SKM-1 (cell line): ENCODE measurements around the gene CACNA1I.
"Not testable (repeated sequence)": the region's sequence is repeated elsewhere in the genome, so short reads cannot be mapped to it uniquely, and the experiment has no call there.

Experiments used
- DNase-seq: peaks from one replicate; lab custom pipeline; 2025; ENCODE audit not compliant: unreplicated experiment; lab: John Stamatoyannopoulos, UW

CACNA1I gene

DNA sequence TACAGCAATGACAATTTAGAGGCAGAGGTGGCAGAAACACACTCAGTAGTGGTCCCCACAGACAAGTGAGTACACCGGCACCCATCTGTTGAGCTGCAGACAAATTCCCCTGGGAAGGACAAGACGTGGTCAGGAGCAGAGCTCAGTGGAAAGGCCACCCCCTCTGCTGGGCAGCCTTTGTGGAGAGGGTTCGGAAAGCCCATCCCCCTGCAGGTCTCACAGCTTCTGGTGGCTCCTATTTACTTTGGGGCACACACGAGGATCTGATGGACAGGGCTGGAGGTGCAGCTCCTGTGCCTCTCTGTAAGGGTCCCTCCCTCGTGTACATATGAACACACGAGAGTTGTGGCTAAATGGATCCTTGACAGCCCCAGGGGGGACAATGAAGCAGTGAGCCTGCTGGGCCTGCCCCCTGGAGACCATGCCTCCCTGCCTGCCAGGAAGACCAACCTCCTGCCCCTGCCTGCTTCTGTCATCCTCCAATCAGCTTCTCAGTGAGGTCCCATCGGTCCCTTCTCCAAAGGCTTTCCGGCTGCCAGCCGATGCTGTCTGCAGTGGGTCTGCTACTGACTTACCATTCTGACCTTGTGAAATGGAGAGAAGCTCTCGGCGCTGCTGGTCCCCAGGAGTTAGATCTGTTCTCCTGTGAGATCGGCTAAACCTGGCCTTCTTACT lies 161.5 kb downstream of the CACNA1I start:
- DNase-seq: no peak

DNA sequence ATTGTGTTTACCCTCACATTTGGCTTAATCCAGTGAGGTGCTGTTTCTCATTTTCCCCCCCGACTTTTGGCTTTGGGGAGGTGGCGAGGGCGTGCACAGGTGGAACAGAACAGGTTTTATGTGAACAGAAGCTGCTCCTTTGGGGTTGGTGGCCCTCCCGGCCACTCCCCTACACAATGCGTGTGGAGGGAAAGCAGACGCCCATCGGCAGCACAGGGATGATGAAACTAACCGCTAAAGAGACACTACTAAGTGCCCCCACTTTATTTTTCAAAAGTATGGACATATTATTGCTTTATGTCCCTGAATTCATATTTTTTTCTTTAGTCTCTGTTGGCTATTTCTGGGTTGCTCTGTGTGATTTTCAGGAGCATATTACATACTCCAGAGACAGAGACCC lies 162.1 kb downstream of the CACNA1I start:
- DNase-seq: no peak

DNA sequence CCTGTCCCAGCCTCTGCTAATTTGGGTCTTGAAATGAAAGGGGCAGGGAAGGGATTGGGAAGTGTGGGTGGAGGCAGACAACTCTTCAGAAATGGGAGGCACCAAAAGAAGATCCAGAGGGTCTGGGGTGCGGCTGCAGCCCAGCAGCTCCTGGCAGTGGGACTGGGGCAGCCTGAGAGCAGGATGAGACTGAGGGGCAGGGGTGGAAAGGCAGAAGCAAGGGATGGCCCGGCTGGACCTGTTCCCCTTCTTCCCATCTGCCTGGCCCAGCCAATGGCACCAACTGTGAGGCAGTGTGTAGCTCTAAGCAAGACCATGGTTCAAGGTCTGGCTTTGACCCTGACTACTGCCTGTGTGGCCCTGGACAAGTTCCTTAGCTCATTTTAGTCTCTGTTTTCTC lies 162.6 kb downstream of the CACNA1I start:
- no peak for DNase-seq

DNA sequence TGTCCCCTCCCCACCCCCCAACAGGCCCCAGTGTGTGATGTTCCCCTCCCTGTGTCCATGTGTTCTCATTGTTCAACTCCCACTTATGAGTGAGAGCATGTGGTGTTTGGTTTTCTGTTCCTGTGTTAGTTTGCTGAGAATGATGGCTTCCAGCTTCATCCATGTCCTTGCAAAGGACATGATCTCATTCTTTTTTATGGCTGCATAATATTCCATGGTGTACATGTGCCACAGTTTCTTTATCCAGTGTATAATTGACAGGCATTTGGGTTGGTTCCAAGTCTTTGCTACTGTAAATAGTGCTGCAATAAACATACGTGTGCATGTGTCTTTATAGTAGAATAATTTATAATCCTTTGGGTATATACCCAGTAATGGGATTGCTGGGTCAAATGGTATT lies 163.5 kb downstream of the CACNA1I start:
- not testable (repeated sequence) for DNase-seq

DNA sequence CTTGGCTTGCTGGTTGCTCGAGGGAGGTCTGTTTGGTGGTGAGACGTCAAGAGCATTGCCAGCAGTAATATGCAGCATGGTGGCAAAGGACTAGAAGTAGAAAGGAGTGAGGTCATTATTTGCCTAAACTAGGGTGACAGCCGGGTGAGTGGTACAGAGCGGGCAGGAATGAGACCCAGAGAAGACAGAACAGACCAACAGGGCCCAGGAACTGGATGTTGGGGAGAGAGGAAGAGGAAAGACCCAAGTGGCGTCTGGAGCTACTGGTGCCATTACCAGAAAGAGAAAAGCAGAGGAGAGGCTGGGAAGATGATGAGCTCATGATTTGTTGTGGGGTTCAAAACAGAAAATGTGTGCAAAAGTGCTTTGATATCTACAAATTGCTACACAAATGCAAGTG lies 164.3 kb downstream of the CACNA1I start:
- DNase-seq: no peak

DNA sequence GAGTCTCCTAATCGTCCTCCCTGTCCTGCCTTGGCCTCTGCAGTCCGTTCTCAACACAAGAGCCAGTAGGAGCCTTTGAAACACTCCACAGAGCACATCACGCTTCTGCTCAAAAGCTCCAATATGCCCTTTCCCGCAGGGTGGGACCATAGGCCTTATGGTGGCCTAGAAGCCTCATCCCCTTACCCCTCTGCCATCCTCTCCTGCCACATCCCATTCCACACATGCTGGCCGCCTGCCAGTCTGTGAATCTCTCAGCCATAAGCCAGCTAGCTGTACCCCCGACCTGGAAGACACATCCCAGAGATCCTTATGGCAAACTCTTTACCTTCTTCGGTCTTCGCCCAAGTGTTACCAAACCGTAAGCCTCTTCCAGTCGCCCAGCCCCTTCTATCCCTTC lies 165.2 kb downstream of the CACNA1I start:
- DNase-seq: no peak

DNA sequence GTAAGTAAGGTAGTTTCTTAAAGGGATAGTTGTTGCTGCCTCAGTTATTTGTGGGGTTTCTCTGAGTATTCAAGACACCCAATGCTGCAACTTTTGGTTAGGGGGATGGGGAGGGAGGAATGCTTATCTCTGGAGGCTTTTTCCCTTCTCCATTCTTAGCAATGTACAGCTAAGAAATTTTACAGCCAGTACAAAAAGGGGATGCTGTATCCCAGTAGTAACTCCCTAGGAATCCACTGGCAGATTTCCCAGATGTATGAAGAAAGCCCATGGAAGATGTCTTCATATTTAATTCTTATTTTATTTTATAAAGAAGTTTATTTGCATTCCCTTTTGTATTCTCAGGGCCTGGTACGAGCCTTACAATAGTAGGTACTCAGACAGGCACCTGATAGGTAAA lies 168.2 kb downstream of the CACNA1I start:
- no peak for DNase-seq
